ENCODE measurements around the gene HAUS3. TPM values are rescaled to one million over a fixed set of nuclear protein-coding genes. Genes with fewer than 3 reads are reported as not detected.

Gene HAUS3
- total and polyA plus RNA-seq, 10 of the 15 experiments (the other 5 are each of a cell fraction or from before 2014, with no cell fraction given), result 4.2 to 23.9 (median 12.3) TPM

DNA sequence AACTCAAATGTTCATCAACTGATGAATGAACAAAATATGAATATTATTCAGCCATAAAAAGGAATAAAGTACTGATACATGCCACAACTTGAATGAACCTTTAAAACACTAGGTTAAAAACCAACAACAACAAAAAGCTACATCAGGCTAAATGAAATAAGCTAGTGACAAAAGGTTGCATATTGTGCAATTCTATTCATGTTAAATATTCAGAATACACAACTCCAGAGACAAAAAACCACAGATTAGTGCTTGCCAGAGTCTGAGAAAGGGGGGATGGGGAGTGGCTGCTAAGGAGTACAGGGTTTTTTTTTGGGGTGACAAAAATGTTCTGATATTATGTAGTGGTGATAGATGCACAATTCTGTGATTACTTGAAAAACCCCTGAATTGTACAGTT is 58.5 kb downstream of the HAUS3 start:
- Histone ChIP-seq H3K36me3 (ENCODE audit: control insufficient read depth in 2 of 2, insufficient read depth in 2 of 2, low read length in 1 of 2) (no peaks in the 10 kb centered on the region), H3K27me3 (replicated peaks in 1 of 2; ENCODE audit: control insufficient read depth in 2 of 2, insufficient read depth in 2 of 2, low read length in 1 of 2) (no peaks in the 10 kb centered on the region), H3K4me3 (no peak overlapping the region), H3K9me3 (replicated peaks; ENCODE audit: control insufficient read depth, insufficient read depth, low read length) (no peaks in the 10 kb centered on the region), H3K4me2 (ENCODE audit: control insufficient read depth, insufficient read depth) (no peak overlapping the region), H3K27ac (ENCODE audit: control insufficient read depth, insufficient read depth) (no peak overlapping the region), H4K20me1 (ENCODE audit: control insufficient read depth, insufficient read depth) (no peaks in the 10 kb centered on the region), H3K4me1 (ENCODE audit: control insufficient read depth, insufficient read depth, low read length) (no peaks in the 10 kb centered on the region), H2AFZ (ENCODE audit: control insufficient read depth, low read depth, low read length) (no peak overlapping the region), H3K9ac (ENCODE audit: control insufficient read depth, insufficient read depth, low read length) (no peak overlapping the region), H3K79me2 (ENCODE audit: control insufficient read depth, insufficient read depth, low read length) (no peaks in the 10 kb centered on the region)
- RAD21 ChIA-PET (ENCODE audit: unreplicated experiment), result no interaction called here
- POLR2A ChIA-PET, result interaction anchor here (0.5 kb wide), 1 partner anchor 94 kb away, joined by 5 read pairs; no protein-coding TSS in a partner anchor
- no peak for ATAC-seq
- SMC1A ChIA-PET (ENCODE audit: uncharacterized antibody, unreplicated experiment), result no interaction called here
- BruUV-seq (replicated peaks), result no TSS peak
- DNase-seq (ENCODE audit: low read depth, low spot score), result no peak
- FAIRE-seq, result no peak
- CTCF ChIA-PET, result no interaction called here
- intact Hi-C loops (cut with micrococcal nuclease; ENCODE audit: unreplicated experiment), result loop anchor here (5.0 to 10.0 kb wide), 2 partner anchors 179 to 261 kb away; partner anchors contain the start of gene NELFA
- in situ Hi-C loops (cut with MboI), result no loop called here
- TF ChIP-seq NR2F1 (conservative IDR thresholded peaks at IDR 0.05) (no peak), YY1 (IDR thresholded peaks at IDR 0.05; ENCODE audit: low read depth, low read length) (no peak), NFYA (IDR thresholded peaks at IDR 0.05; ENCODE audit: borderline replicate concordance, low read depth, low read length) (no peak), IRF5 (IDR thresholded peaks at IDR 0.05; ENCODE audit: borderline replicate concordance) (no peak), PRDM15 (CRISPR knock-in tag; IDR thresholded peaks at IDR 0.05) (no peak), FOXM1 (IDR thresholded peaks at IDR 0.05; ENCODE audit: low read depth, low read length) (no peak), SP1 (IDR thresholded peaks at IDR 0.05; ENCODE audit: low read depth, low read length) (no peak), TCF12 (IDR thresholded peaks at IDR 0.05; ENCODE audit: low read depth, low read length) (no peak), STAT1 (conservative IDR thresholded peaks at IDR 0.05) (no peak), NFYB (IDR thresholded peaks at IDR 0.05; ENCODE audit: insufficient read depth, low read depth, low read length) (no peak), SKIL (IDR thresholded peaks at IDR 0.05; ENCODE audit: low read depth, poor library complexity, severe bottlenecking) (no peak), KDM1A (IDR thresholded peaks at IDR 0.05; ENCODE audit: borderline replicate concordance) (no peak), MEF2B (IDR thresholded peaks at IDR 0.05; ENCODE audit: partially characterized antibody, poor library complexity, severe bottlenecking) (no peak), SUPT20H (IDR thresholded peaks at IDR 0.05; ENCODE audit: borderline replicate concordance, control insufficient read depth, low read depth, low read length) (no peak), SIX5 (IDR thresholded peaks at IDR 0.05; ENCODE audit: low read depth, low read length, severe bottlenecking) (no peak), CHD2 (IDR thresholded peaks at IDR 0.05; ENCODE audit: borderline replicate concordance, low read depth, low read length) (no peak)
- TF ChIP-seq, protein P1, sequence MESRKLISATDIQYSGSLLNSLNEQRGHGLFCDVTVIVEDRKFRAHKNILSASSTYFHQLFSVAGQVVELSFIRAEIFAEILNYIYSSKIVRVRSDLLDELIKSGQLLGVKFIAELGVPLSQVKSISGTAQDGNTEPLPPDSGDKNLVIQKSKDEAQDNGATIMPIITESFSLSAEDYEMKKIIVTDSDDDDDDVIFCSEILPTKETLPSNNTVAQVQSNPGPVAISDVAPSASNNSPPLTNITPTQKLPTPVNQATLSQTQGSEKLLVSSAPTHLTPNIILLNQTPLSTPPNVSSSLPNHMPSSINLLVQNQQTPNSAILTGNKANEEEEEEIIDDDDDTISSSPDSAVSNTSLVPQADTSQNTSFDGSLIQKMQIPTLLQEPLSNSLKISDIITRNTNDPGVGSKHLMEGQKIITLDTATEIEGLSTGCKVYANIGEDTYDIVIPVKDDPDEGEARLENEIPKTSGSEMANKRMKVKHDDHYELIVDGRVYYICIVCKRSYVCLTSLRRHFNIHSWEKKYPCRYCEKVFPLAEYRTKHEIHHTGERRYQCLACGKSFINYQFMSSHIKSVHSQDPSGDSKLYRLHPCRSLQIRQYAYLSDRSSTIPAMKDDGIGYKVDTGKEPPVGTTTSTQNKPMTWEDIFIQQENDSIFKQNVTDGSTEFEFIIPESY (IDR thresholded peaks at IDR 0.05), result no peak

Measured in GM12878 (cell line).